DOHH2 (cell line): ENCODE results near the gene TET1.

Experiments
- H3F3A ChIP-seq: fragments of 200-600 bp; sonication (generic), shearing (Covaris generic); 2 replicates; pipeline ENCODE4 v1.6.0; 2016; ENCODE audit warnings: antibody characterized with exemption, mild to moderate bottlenecking; ENCODE audit not compliant: control insufficient read depth, insufficient read depth
- H3K27ac ChIP-seq: fragments of 200-600 bp; sonication (generic); 2 replicates; pipeline ENCODE4 v1.5.1; 2014; ENCODE audit warnings: low read depth, mild to moderate bottlenecking, low read length, moderate library complexity
- H3K27me3 ChIP-seq: fragments of 200-600 bp; sonication (generic); 2 replicates; pipeline ENCODE4 v1.6.1; 2014; ENCODE audit warnings: mild to moderate bottlenecking, low read length, mixed read lengths; ENCODE audit not compliant: control insufficient read depth
- H3K36me3 ChIP-seq: fragments of 200-600 bp; sonication (generic); 2 replicates; pipeline ENCODE4 v1.6.1; 2014; ENCODE audit warnings: mild to moderate bottlenecking, low read length, moderate library complexity, mixed read lengths; ENCODE audit not compliant: control insufficient read depth
- H3K4me1 ChIP-seq: fragments of 200-600 bp; sonication (generic); 2 replicates; pipeline ENCODE4 v1.6.1; 2014; ENCODE audit warnings: mild to moderate bottlenecking, low read length, mixed read lengths; ENCODE audit not compliant: control insufficient read depth
- H3K4me2 ChIP-seq: fragments of 200-600 bp; sonication (generic); 2 replicates; pipeline ENCODE4 v1.6.0; 2014; ENCODE audit warnings: mild to moderate bottlenecking, low read length, moderate library complexity
- H3K4me3 ChIP-seq: fragments of 200-600 bp; sonication (generic); 2 replicates; pipeline ENCODE4 v1.5.1; 2014; ENCODE audit warnings: mild to moderate bottlenecking, low read length, mixed read lengths
- H3K79me2 ChIP-seq: fragments of 200-600 bp; sonication (generic); 2 replicates; pipeline ENCODE4 v1.6.1; 2014; ENCODE audit warnings: mild to moderate bottlenecking, low read length, mixed read lengths; ENCODE audit not compliant: control insufficient read depth
- H3K9me2 ChIP-seq: fragments of 200-600 bp; sonication (generic); replicated peaks from 2 replicates; pipeline ENCODE4 v1.6.1; 2014; ENCODE audit warnings: mild to moderate bottlenecking, low read length, mixed read lengths; ENCODE audit not compliant: control insufficient read depth
- H3K9me3 ChIP-seq: fragments of 200-600 bp; sonication (generic); 2 replicates; pipeline ENCODE4 v1.6.1; 2014; ENCODE audit warnings: antibody characterized with exemption, low read length, mixed read lengths; ENCODE audit not compliant: control insufficient read depth, insufficient read depth
- H4K20me1 ChIP-seq: fragments of 200-600 bp; sonication (generic); 2 replicates; pipeline ENCODE4 v1.6.0; 2014; ENCODE audit warnings: low read depth, mild to moderate bottlenecking, antibody characterized with exemption, low read length, moderate library complexity; ENCODE audit not compliant: control insufficient read depth, insufficient read depth
- CTCF ChIP-seq: fragments of 200-600 bp; sonication (generic); IDR thresholded peaks from one replicate; pipeline ENCODE4 v1.5.1; 2014; ENCODE audit warnings: antibody characterized with exemption, mild to moderate bottlenecking, low read depth, low read length; ENCODE audit not compliant: poor library complexity, severe bottlenecking
- EZH2phosphoT487 ChIP-seq: fragments of 200-600 bp; sonication (generic); IDR thresholded peaks from 2 replicates; pipeline ENCODE4 v1.6.1; 2017; ENCODE audit warnings: borderline replicate concordance, mild to moderate bottlenecking, antibody characterized with exemption, low read length, moderate library complexity, mixed read lengths

The TET1 gene

GRCh38 chr10:68560943-68561864, 1.1 kb downstream of the TET1 start:
- Histone ChIP-seq H3K27me3 (peaks cover 30% of the 10 kb centered on the region), H3K4me1 (peaks cover 9% of the 10 kb centered on the region; the same call in 1 of the 2 replicates), H3K4me3 (no peak overlapping the region), H3K9me3 (no peaks in the 10 kb centered on the region), H3K27ac (no peak overlapping the region), H4K20me1 (no peaks in the 10 kb centered on the region), H3K79me2 (no peaks in the 10 kb centered on the region), H3F3A (no peaks in the 10 kb centered on the region), H3K4me2 (no peak overlapping the region), H3K9me2 (no peaks in the 10 kb centered on the region), H3K36me3 (no peaks in the 10 kb centered on the region)
- TF ChIP-seq EZH2phosphoT487 = 0 out of 2 replicates have a peak, but pooled peaks have one; percentile 37
- TF ChIP-seq CTCF = no peak

- Histone ChIP-seq H3K79me2 (no peaks in the 10 kb centered on the region), H3K9me3 (no peaks in the 10 kb centered on the region), H3K9me2 (no peaks in the 10 kb centered on the region), H4K20me1 (no peaks in the 10 kb centered on the region), H3K27me3 (peaks cover 30% of the 10 kb centered on the region), H3K4me2 (no peak overlapping the region), H3K36me3 (no peaks in the 10 kb centered on the region), H3K27ac (no peak overlapping the region), H3K4me1 (peaks cover 9% of the 10 kb centered on the region; the same call in 1 of the 2 replicates), H3K4me3 (no peak overlapping the region), H3F3A (no peaks in the 10 kb centered on the region)
- TF ChIP-seq EZH2phosphoT487 (no peak), CTCF (no peak)
Measured at GRCh38 chr10:68561865-68562649, 1.9 kb downstream of the TET1 start.

- Histone ChIP-seq H3K9me3 (no peaks in the 10 kb centered on the region), H3K79me2 (no peaks in the 10 kb centered on the region), H3F3A (no peaks in the 10 kb centered on the region), H3K27ac (no peak overlapping the region), H3K4me1 (peaks cover 9% of the 10 kb centered on the region; the same call in 1 of the 2 replicates), H3K27me3 (peaks cover 30% of the 10 kb centered on the region), H3K36me3 (no peaks in the 10 kb centered on the region), H3K9me2 (no peaks in the 10 kb centered on the region), H4K20me1 (no peaks in the 10 kb centered on the region), H3K4me3 (no peak overlapping the region), H3K4me2 (no peak overlapping the region)
- no peak for TF ChIP-seq EZH2phosphoT487
- TF ChIP-seq CTCF = no peak
Measured at GRCh38 chr10:68562661-68563570, 2.8 kb downstream of the TET1 start.
